DND-41 (cell line): ENCODE results near the gene AUTS2.

Experiments used
- ATAC-seq: fragments of 200-7000 bp; cut with Tn5 transposase; 3 replicates; pipeline ENCODE4 v1.9.1; 2021; ENCODE audit warnings: low read depth; ENCODE audit not compliant: insufficient read depth
- DNase-seq: peaks from one replicate; pipeline ENCODE4 v3.0.0-alpha.2; 2020
- H2AFZ ChIP-seq: 2 replicates; pipeline ENCODE4 v1.6.0; 2012; ENCODE audit warnings: low read depth, low read length
- H3K27ac ChIP-seq: 2 replicates; pipeline ENCODE4 v1.5.1; 2012; ENCODE audit warnings: low read length, inconsistent platforms
- H3K27me3 ChIP-seq: fragments of 200-600 bp; sonication (generic); 2 replicates; pipeline ENCODE4 v1.6.0; 2012; ENCODE audit warnings: low read length, mild to moderate bottlenecking, inconsistent platforms; ENCODE audit not compliant: insufficient read depth, poor library complexity
- H3K36me3 ChIP-seq: 2 replicates; pipeline ENCODE4 v1.5.1; 2012; ENCODE audit warnings: low read length, inconsistent platforms; ENCODE audit not compliant: insufficient read depth
- H3K4me1 ChIP-seq: 2 replicates; pipeline ENCODE4 v1.5.1; 2012; ENCODE audit warnings: mild to moderate bottlenecking, low read length; ENCODE audit not compliant: insufficient read depth
- H3K4me2 ChIP-seq: 2 replicates; pipeline ENCODE4 v1.6.0; 2012; ENCODE audit warnings: mild to moderate bottlenecking, moderate library complexity, low read length, inconsistent platforms; ENCODE audit not compliant: insufficient read depth
- H3K4me3 ChIP-seq, 2 experiments: fragments of 200-600 bp in 1 of 2; shearing (Covaris generic) in 1 of 2; 2 replicates each; pipeline ENCODE4 v1.5.1; 2012 to 2016; ENCODE audit warnings: inconsistent platforms in 2 of 2, low read length in 2 of 2, mild to moderate bottlenecking in 2 of 2, low read depth in 1 of 2, moderate library complexity in 1 of 2
- H3K79me2 ChIP-seq: 2 replicates; pipeline ENCODE4 v1.6.0; 2012; ENCODE audit warnings: low read length, inconsistent platforms; ENCODE audit not compliant: insufficient read depth
- H3K9ac ChIP-seq: 2 replicates; pipeline ENCODE4 v1.6.0; 2012; ENCODE audit warnings: low read depth, mild to moderate bottlenecking, inconsistent platforms, low read length, moderate library complexity
- H3K9me3 ChIP-seq: 2 replicates; pipeline ENCODE4 v1.5.1; 2012; ENCODE audit warnings: low read length, moderate library complexity, mild to moderate bottlenecking, inconsistent platforms; ENCODE audit not compliant: insufficient read depth, severe bottlenecking
- H4K20me1 ChIP-seq: 2 replicates; pipeline ENCODE4 v1.6.0; 2012; ENCODE audit warnings: low read length; ENCODE audit not compliant: insufficient read depth
- EZH2 ChIP-seq: IDR thresholded peaks from 3 replicates; pipeline ENCODE4 v1.6.1; 2012; ENCODE audit warnings: borderline replicate concordance, low read depth, mild to moderate bottlenecking, moderate library complexity, low read length, inconsistent platforms; ENCODE audit not compliant: severe bottlenecking
- TF ChIP-seq, protein P1 (sequence below): IDR thresholded peaks from 2 replicates; pipeline ENCODE4 v1.5.1; 2012; ENCODE audit warnings: borderline replicate concordance, low read length, moderate library complexity, mild to moderate bottlenecking; ENCODE audit not compliant: poor library complexity, severe bottlenecking; ENCODE audit errors: extremely low read depth

AUTS2 gene

DNA sequence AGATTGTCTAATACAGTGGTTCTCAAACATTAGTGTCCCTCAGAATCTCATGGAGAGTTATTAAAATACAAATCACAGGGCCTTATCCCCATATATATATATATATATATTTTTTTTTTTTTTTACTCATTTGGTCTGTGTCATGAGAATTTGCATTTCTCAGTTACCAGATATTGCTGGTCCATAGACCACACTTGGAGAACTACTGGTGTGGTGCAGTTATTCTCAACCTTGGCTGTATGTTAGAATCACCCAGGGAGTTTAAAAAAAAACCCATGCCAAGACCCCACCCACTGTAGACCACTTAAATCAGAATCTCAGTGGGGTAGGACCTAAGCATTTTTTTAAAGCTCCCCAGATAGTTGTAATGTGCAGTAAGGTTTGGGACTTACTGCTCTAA is 179.9 kb downstream of the AUTS2 start:
- Histone ChIP-seq H3K27me3 (no peaks in the 10 kb centered on the region), H3K4me2 (no peak overlapping the region), H3K4me3 (no peak overlapping the region), H3K9ac (no peak overlapping the region), H3K27ac (no peak overlapping the region), H2AFZ (no peak overlapping the region), H3K9me3 (no peaks in the 10 kb centered on the region), H4K20me1 (peaks cover 23% of the 10 kb centered on the region; the same call in 1 of the 2 replicates), H3K4me1 (no peaks in the 10 kb centered on the region), H3K36me3 (no peaks in the 10 kb centered on the region), H3K79me2 (peaks cover 44% of the 10 kb centered on the region)
- TF ChIP-seq EZH2: no peak
- TF ChIP-seq, protein P1, sequence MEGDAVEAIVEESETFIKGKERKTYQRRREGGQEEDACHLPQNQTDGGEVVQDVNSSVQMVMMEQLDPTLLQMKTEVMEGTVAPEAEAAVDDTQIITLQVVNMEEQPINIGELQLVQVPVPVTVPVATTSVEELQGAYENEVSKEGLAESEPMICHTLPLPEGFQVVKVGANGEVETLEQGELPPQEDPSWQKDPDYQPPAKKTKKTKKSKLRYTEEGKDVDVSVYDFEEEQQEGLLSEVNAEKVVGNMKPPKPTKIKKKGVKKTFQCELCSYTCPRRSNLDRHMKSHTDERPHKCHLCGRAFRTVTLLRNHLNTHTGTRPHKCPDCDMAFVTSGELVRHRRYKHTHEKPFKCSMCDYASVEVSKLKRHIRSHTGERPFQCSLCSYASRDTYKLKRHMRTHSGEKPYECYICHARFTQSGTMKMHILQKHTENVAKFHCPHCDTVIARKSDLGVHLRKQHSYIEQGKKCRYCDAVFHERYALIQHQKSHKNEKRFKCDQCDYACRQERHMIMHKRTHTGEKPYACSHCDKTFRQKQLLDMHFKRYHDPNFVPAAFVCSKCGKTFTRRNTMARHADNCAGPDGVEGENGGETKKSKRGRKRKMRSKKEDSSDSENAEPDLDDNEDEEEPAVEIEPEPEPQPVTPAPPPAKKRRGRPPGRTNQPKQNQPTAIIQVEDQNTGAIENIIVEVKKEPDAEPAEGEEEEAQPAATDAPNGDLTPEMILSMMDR: no peak
- no peak; the same call in 2 of the 3 replicates for ATAC-seq
- no peak for DNase-seq

DNA sequence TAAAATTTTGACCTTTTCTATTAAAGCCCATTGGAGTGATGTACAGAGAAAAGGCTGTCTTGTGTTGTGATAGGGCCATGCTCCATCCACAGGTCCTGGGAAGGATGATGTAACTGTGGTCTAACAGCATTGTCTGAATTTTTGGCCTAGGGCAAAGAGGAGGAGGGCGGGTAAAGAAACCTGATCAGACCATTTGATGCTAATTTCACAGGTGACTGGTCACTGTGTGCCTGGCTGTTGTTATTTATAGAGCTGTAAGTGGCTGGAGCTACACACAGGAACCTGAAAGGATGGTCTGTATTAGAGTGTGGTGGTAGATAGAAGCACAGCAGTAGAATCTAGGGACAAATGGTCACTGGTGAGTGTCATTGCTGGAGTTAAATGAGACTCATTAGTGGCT is 182.1 kb downstream of the AUTS2 start:
- DNase-seq (no peak), ATAC-seq (no peak)
- no peak overlapping the region for H3K27ac ChIP-seq
- H3K27me3 ChIP-seq: no peaks in the 10 kb centered on the region
- TF ChIP-seq, protein P1: no peak
- no peak overlapping the region for H3K4me2 ChIP-seq
- no peaks in the 10 kb centered on the region for H3K36me3 ChIP-seq
- no peaks in the 10 kb centered on the region for H3K9me3 ChIP-seq
- no peaks in the 10 kb centered on the region for H3K4me1 ChIP-seq
- H3K79me2 ChIP-seq: peaks cover 51% of the 10 kb centered on the region
- H3K4me3 ChIP-seq: no peak overlapping the region
- H2AFZ ChIP-seq: no peak overlapping the region
- no peak overlapping the region for H3K9ac ChIP-seq
- H4K20me1 ChIP-seq: peaks cover 22% of the 10 kb centered on the region; the same call in 1 of the 2 replicates

DNA sequence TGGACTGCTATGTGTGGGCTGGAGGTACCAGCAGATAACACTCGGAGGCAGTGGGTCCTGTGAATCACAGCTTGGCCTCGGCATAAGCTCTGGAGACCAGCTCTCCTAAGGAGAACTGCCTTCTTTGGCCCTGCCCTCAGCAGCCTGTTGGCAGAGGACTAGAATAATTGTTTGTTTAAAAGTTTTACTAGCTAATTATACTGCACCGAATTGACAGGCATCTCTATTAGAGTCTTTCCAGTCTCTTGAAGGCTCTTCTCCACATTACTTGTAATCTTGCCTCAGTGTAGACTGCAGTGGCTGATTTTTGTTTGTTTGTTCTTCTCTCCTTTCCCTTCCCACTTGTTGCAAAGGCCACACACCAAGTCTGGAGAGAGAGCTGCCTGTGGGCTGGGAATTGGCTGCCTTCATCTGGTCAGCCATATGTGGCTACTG is 183.2 kb downstream of the AUTS2 start:
- Histone ChIP-seq H3K4me1 (no peaks in the 10 kb centered on the region), H3K27ac (no peak overlapping the region), H2AFZ (no peak overlapping the region), H4K20me1 (peaks cover 19% of the 10 kb centered on the region; the same call in 1 of the 2 replicates), H3K79me2 (peaks cover 47% of the 10 kb centered on the region), H3K4me3 (no peak overlapping the region), H3K27me3 (no peaks in the 10 kb centered on the region), H3K4me2 (no peak overlapping the region), H3K36me3 (no peaks in the 10 kb centered on the region), H3K9me3 (no peaks in the 10 kb centered on the region), H3K9ac (no peak overlapping the region)
- ATAC-seq (no peak), DNase-seq (no peak)
- TF ChIP-seq, protein P1: no peak
- no peak for TF ChIP-seq EZH2
